Activated T-cell treated with anti-CD3 and anti-CD28 coated beads, Interleukin-2, amount 50 U/mL, for 4 hours (primary cell): ENCODE measurements around the gene UBR7. TPM values are rescaled to one million over a fixed set of nuclear protein-coding genes. Genes with fewer than 3 reads are reported as not detected.

Experiments used
- ATAC-seq, 2 donors: fragments of 200-7000 bp; cut with Tn5 transposase; one replicate each; pipeline ENCODE4 v1.10.0; 2021
- DNase-seq: peaks from one replicate; pipeline ENCODE4 v3.0.0-alpha.2; 2020
- H3K27me3 Mint-ChIP-seq: one replicate; pipeline ENCODE4 v1.8.0; 2021; ENCODE audit warnings: low read depth, mixed read lengths
- H3K36me3 Mint-ChIP-seq: one replicate; pipeline ENCODE4 v1.8.0; 2022; ENCODE audit warnings: mixed read lengths; ENCODE audit not compliant: insufficient read depth
- H3K4me1 Mint-ChIP-seq: one replicate; pipeline ENCODE4 v1.8.0; 2021; ENCODE audit warnings: low read depth, mixed read lengths
- H3K4me3 Mint-ChIP-seq: one replicate; pipeline ENCODE4 v1.8.0; 2021; ENCODE audit warnings: mild to moderate bottlenecking, moderate library complexity, mixed read lengths
- H3K9me3 Mint-ChIP-seq: one replicate; pipeline ENCODE4 v1.8.0; 2021; ENCODE audit warnings: mixed read lengths
- total RNA-seq, 3 donors: library from RNA; stranded (reverse); gene quantifications; one replicate each; pipeline ENCODE4 v1.2.1, GENCODE V29; 2021

Gene UBR7
- total RNA-seq, 3 donors from 2014 or later, result 25.4 to 30.2 (median 27.0) TPM

DNA sequence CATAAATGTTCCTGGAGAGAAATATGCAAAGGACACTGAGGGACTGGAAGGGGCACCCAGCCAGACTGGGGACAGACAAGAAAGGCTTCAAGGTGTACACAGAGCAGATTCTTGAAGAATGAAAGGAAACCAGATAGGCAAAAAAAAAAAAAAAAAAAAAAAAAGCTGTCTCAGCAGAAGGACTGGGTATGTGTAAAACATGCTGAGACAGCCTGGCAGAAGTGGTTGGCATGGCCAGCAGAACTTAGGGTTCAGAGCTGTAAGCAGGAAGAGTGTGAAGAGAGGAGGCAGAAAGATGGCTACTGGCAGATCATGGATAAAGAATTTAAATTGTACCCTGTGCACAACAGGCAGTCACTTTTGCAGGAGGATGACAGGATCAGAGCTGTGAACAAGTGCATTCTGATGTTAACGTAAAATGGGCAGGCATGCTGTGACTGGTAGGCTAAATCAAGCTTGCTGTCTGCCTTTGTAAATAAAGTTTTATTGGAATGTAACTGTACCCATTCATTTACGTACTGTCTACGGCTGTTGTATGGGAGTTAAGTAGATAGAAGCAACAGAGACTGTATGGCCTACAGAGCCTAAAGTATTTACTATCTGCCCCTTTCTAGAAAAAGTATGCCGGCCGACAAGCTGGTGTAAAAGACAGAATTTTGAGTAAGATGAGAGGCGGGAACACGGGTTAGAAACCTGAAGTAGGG, 42.2 kb downstream of the UBR7 start:
- ATAC-seq (no peak), DNase-seq (no peak)
- no peak overlapping the region for H3K4me3 Mint-ChIP-seq
- no peaks in the 10 kb centered on the region for H3K27me3 Mint-ChIP-seq
- no peaks in the 10 kb centered on the region for H3K9me3 Mint-ChIP-seq
- peaks cover 28% of the 10 kb centered on the region for H3K36me3 Mint-ChIP-seq
- no peaks in the 10 kb centered on the region for H3K4me1 Mint-ChIP-seq

DNA sequence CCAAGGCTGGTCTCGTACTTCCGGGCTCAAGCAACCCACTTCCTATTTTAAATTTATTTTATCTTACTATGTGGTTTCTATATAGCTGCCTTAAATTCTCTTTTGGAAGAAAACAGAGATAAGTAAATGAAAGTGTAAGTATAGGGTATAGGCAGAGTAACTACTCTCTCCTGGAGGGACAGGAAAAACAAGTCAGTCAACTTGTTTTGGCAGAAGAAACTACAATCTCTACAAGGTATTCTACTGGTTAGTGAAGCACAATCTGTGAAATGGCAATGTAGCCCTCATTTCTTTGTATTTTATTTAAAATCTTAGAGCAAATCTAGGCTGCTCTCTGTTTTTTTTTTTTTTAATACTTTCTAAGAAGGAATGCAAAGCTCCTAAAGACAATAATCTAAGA, 55.4 kb downstream of the UBR7 start:
- no peak for ATAC-seq
- Mint-ChIP-seq H3K4me1 (peaks cover 9% of the 10 kb centered on the region), H3K9me3 (no peaks in the 10 kb centered on the region), H3K36me3 (peaks cover 18% of the 10 kb centered on the region), H3K27me3 (no peaks in the 10 kb centered on the region), H3K4me3 (no peak overlapping the region)
- no peak for DNase-seq

DNA sequence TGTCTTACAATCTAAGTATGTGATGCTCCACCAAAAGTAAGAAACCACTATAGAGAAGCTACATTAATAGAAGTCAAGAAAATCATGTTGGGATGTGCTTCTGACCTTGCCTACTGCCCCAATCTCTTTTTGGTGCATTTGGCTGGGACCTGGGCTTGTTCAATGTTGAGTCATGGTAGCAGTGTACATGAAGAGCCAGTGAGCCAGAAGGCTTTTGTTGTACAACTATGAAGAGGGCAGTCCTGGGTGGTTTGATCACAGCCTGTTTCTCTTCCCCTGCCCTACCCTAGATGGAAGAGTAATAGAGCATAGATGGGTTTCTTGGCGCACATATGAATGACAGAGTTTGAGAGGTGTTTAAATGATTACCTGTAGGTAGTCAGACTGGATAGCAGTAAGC, 56.4 kb downstream of the UBR7 start:
- peaks cover 15% of the 10 kb centered on the region for H3K36me3 Mint-ChIP-seq
- H3K9me3 Mint-ChIP-seq, result no peaks in the 10 kb centered on the region
- peaks cover 9% of the 10 kb centered on the region for H3K4me1 Mint-ChIP-seq
- H3K27me3 Mint-ChIP-seq, result no peaks in the 10 kb centered on the region
- DNase-seq, result no peak
- ATAC-seq, result no peak
- no peak overlapping the region for H3K4me3 Mint-ChIP-seq

DNA sequence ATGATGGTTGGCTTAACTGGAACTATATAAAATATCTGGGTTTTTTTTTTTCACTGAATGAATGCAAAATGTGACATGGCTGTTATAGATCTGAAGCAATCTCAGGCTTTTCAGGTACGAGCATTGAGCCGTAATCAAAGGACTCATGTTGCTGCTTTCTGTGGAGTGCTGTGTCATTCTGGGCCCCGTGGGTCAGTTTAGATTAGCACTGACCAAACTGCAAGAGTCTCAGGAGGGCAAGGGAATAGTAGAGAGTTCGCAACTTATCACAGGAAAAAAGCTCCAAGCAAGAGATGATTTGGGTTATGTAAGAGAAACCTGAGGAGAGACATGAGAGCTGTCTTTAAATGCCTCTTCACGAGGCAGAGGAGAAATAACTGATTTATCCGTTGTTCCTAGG, 59.1 kb downstream of the UBR7 start:
- H3K9me3 Mint-ChIP-seq, result no peaks in the 10 kb centered on the region
- ATAC-seq, result no peak

DNA sequence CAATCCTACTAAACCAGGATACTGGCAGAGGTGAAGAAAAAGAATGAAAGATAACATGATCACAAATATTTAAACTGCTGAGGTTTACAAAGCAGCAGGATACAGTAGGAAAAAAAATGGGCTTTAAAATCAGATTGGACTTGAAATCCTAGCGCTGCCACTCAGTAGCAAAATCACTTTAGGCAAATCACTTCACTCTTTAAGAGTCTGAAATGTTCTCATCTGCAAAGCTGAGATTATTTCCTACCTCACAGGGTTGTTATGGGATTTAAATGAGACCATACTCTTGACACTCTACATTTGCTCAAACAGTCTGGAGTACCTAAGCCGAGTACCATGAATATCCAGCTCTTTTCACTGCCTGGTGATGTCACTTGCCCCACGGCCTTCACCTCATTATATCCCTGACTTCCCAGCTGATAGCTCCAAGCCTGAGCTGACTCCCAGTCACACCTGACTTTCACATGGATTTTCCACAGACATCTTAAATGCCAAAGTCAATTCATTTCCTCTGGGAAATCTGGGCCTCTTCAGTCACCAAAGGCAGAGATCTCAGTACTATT, 60.2 kb downstream of the UBR7 start:
- DNase-seq (no peak), ATAC-seq (no peak)
- Mint-ChIP-seq H3K9me3 (no peaks in the 10 kb centered on the region), H3K4me3 (no peak overlapping the region), H3K27me3 (no peaks in the 10 kb centered on the region), H3K4me1 (peaks cover 10% of the 10 kb centered on the region), H3K36me3 (peaks cover 11% of the 10 kb centered on the region)

More for the DNA sequence above, 59.1 kb downstream of the UBR7 start:
- Mint-ChIP-seq H3K4me3 (no peak overlapping the region), H3K27me3 (no peaks in the 10 kb centered on the region), H3K4me1 (peaks cover 9% of the 10 kb centered on the region), H3K36me3 (peaks cover 11% of the 10 kb centered on the region)
- DNase-seq, result no peak

DNA sequence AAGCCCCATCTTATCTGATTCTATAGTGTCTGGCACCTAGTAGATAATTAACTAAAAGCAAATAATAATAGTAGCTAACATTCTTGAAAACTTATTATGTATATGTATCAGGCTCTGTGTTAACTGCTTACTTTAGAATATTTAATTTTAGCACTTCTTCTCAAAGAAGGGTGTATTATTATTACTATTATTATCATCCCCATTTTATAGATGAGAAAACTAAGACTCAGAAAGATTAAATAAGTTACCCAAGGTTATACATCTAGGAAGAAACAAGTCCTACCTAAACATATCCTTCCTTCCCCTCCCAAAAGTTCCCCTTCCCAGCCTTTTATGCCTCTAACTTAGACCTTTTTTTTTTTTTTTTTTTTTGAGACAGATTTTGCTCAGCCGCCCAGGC, 61.4 kb downstream of the UBR7 start:
- no peaks in the 10 kb centered on the region for H3K27me3 Mint-ChIP-seq
- peaks cover 11% of the 10 kb centered on the region for H3K4me1 Mint-ChIP-seq
- no peak for ATAC-seq
- H3K4me3 Mint-ChIP-seq, result no peak overlapping the region
- peaks cover 12% of the 10 kb centered on the region for H3K36me3 Mint-ChIP-seq
- H3K9me3 Mint-ChIP-seq, result no peaks in the 10 kb centered on the region
- DNase-seq, result no peak

DNA sequence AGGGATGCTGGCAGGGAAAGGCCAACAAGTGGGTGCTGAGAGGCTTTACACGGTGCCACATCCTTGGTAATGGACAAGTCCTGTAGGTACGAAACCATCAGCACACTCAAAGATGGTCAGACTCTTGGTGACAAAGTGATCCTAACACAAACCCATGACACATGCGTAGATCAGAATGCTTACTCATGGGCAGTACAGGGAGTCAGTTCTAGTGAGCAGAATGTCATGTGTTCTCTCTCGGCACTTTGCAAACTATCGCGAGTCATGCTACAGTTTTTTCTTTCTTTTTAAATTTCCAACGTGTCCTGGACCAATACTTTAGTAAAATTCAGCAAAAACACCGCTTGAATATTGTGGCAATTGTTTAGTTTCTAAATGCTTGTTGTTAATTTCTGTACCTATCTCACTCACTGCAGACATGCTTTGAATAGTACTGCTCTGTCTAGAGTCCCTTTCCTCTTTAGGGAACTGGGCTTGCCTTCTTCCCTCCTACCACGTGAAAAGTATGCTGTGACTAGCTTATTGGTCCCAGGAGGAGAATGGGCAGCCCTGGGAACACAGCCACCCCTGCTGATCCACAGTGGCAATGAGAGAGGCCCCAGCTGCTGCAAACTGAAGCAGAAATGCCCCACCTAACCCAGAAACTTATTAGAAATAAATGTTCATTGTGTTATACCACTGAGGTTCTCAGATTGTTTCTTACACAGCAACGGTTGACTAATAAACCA, 62.4 kb downstream of the UBR7 start:
- no peak for ATAC-seq
- H3K4me1 Mint-ChIP-seq, result peaks cover 3% of the 10 kb centered on the region
- no peak for DNase-seq
- H3K27me3 Mint-ChIP-seq, result no peaks in the 10 kb centered on the region
- H3K9me3 Mint-ChIP-seq, result no peaks in the 10 kb centered on the region
- H3K4me3 Mint-ChIP-seq, result no peak overlapping the region
- peaks cover 4% of the 10 kb centered on the region for H3K36me3 Mint-ChIP-seq

DNA sequence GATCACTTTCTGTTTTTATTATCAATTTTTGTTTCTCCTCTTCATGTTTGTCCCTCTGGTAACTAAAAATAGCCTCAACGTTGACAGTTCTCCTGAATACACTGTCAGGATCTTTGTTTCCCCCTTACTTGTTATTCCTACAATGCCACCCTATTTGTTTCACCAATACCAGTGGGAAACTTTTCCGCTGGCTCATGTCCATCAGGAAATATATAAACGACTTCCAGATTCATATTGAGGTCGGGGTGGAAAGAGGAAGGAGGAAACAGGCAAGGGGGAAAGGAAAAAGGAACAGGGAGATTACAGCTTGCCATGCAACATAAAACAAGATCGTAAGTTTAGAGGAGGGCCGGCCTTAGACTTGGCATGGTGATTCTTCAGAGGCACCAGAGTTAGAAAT, 64.1 kb downstream of the UBR7 start:
- Mint-ChIP-seq H3K4me1 (peaks cover 3% of the 10 kb centered on the region), H3K4me3 (no peak overlapping the region), H3K36me3 (peaks cover 4% of the 10 kb centered on the region), H3K27me3 (no peaks in the 10 kb centered on the region), H3K9me3 (no peaks in the 10 kb centered on the region)
- no peak for DNase-seq
- no peak for ATAC-seq

DNA sequence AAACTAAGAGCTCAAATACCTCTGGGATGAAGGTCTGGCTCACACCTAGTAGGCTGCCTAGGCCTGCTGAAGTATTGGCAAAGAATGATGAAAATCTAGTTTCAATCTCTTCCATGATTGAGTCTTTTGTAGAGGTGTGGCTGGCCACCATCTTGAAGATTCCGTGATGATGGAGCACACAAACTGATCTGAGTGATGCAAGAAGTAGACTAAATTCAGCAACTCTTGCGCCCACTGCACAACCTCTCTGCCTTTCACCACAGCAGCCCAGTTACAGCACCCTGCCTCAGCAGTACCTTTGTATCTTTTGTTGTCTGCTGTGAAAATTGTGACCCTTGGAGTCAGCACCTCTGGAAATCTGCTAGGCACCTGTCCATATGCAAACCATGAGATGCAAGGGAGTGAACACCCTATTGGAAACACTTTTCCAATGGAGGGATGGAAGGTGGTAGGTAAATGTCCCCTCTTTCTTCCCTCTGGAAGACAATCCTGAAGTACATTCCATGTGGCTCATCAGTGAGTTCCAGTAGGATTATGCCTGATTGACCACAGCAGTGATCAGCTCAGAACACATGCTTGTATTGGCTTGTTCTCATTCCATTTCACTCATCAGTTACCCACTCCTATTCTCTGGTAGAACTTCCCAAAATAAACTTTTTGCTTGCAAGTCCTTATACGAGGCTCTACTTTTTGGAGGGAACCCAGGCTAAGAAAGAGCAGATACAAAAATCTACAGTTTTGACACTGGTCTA, 67.2 kb downstream of the UBR7 start:
- H3K4me3 Mint-ChIP-seq, result no peak overlapping the region
- no peaks in the 10 kb centered on the region for H3K27me3 Mint-ChIP-seq
- ATAC-seq, result no peak
- no peak for DNase-seq
- peaks cover 6% of the 10 kb centered on the region for H3K4me1 Mint-ChIP-seq
- H3K9me3 Mint-ChIP-seq, result no peaks in the 10 kb centered on the region
- peaks cover 13% of the 10 kb centered on the region for H3K36me3 Mint-ChIP-seq

DNA sequence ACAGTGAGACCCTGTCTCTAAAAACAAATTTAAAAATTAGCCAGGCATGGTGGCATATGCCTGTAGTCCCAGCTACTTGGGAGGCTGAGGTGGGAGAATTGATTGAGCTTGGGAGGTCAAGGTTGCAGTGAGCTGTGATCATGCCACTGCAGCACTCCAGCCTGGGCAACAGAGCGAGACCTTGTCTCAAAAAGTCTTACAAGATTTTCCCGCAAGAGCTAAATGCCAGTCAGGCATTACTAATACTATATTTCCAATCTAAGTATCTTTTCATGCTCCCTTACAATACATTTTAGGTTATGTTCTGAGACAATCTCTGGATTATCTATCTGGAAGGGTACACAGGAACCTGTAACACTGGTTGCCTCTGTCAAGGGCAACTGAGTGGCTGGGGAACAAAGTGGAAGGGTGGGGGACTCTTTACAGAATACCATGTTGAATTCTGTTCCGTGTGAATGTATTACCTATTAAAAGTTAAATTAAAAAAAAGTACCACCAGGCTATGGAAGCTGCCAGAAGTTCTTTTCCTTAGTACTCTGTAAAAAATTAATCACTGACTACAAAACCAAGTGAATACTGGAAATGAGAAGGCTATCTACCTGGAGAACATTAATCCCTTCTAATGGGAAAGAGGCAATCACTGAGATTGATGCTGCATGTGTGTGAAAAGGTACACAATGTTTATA, 69.1 kb downstream of the UBR7 start:
- Mint-ChIP-seq H3K36me3 (peaks cover 16% of the 10 kb centered on the region), H3K4me3 (no peak overlapping the region), H3K27me3 (no peaks in the 10 kb centered on the region), H3K4me1 (peaks cover 6% of the 10 kb centered on the region), H3K9me3 (no peaks in the 10 kb centered on the region)
- ATAC-seq (no peak), DNase-seq (no peak)

Other genes with a start within 250 kb of the UBR7 start
- 10 to 100 TPM; 49.4 to 59.7 (median 59.1) TPM for gene ITPK1, start 91.3 kb upstream of the UBR7 start, total RNA-seq
- 10 to 100 TPM; 15.9 to 19.3 (median 16.8) TPM for gene MOAP1, start 22.4 kb upstream of the UBR7 start, total RNA-seq
- gene LYSET, start 21.9 kb upstream of the UBR7 start, total RNA-seq, result 10 to 100 TPM; 20.0 to 21.0 (median 20.7) TPM
- 10 to 100 TPM; 16.0 to 17.7 (median 16.9) TPM for gene GON7, start 191 bp upstream of the UBR7 start, total RNA-seq
- 10 to 100 TPM; 14.9 to 20.3 (median 17.8) TPM for gene BTBD7, start 125.8 kb downstream of the UBR7 start, total RNA-seq
- gene COX8C, start 139.9 kb downstream of the UBR7 start, total RNA-seq, result not detected
- not detected for gene UNC79, start 223.7 kb downstream of the UBR7 start, total RNA-seq